Measurements from ENCODE around the gene COQ4. TPM values are rescaled to one million over a fixed set of nuclear protein-coding genes. Genes with fewer than 3 reads are reported as not detected.

COQ4 gene
- total RNA-seq, 1 experiment from 2014 or later: 45.3 TPM

- ChIA-PET POLR2A (no interaction called here), CTCF (interaction anchor here (1.9 to 3.9 kb wide), 3 partner anchors 12 to 48 kb away, joined by 14 to 35 read pairs (median 29); partner anchors contain the start of gene CERCAM)
- no peaks in the 10 kb centered on the region for H3K9me3 Mint-ChIP-seq
- H3K27ac Mint-ChIP-seq: peak overlapping the region; percentile 7; the same call in 1 of the 2 replicates
- no peaks in the 10 kb centered on the region for H3K36me3 Mint-ChIP-seq
- peak overlapping the region; percentile 95 for H3K4me3 Mint-ChIP-seq
- peaks cover 23% of the 10 kb centered on the region for H3K27me3 Mint-ChIP-seq (ENCODE audit: low read depth)
- ATAC-seq: no peak
- H3K4me1 Mint-ChIP-seq: peaks cover 21% of the 10 kb centered on the region
- TF ChIP-seq MXD4 (CRISPR knock-in tag; IDR thresholded peaks at IDR 0.05; ENCODE audit: borderline replicate concordance) (no peak), PREB (CRISPR knock-in tag; IDR thresholded peaks at IDR 0.05; ENCODE audit: borderline replicate concordance) (no peak), CREM (CRISPR knock-in tag; IDR thresholded peaks at IDR 0.05) (no peak), ZNF138 (CRISPR knock-in tag; conservative IDR thresholded peaks at IDR 0.05) (no peak)
- no peak for DNase-seq (ENCODE audit: low spot score)
Observed at GRCh38 chr9:128372188-128372641, 49.6 kb downstream of the COQ4 start.

GRCh38 chr9:128372784-128373183 lies 50.1 kb downstream of the COQ4 start:
- Mint-ChIP-seq H3K27ac (no peak overlapping the region), H3K4me3 (peak overlapping the region; percentile 95), H3K9me3 (no peaks in the 10 kb centered on the region), H3K36me3 (no peaks in the 10 kb centered on the region), H3K4me1 (peaks cover 21% of the 10 kb centered on the region), H3K27me3 (ENCODE audit: low read depth) (peaks cover 17% of the 10 kb centered on the region)
- DNase-seq (ENCODE audit: low spot score): no peak
- POLR2A ChIA-PET: no interaction called here
- CTCF ChIA-PET: interaction anchor here (3.9 kb wide), 1 partner anchor 38 kb away, joined by 35 read pairs; no protein-coding TSS in a partner anchor
- ATAC-seq: no peak
- no peak for TF ChIP-seq JAZF1 (CRISPR knock-in tag; IDR thresholded peaks at IDR 0.05)
- TF ChIP-seq STAT6 (CRISPR knock-in tag; conservative IDR thresholded peaks at IDR 0.05; ENCODE audit: low read depth): no peak
- TF ChIP-seq ZNF263 (CRISPR knock-in tag; IDR thresholded peaks at IDR 0.05; ENCODE audit: low read depth): no peak
- TF ChIP-seq NR2C2 (CRISPR knock-in tag; IDR thresholded peaks at IDR 0.05): no peak
- no peak for TF ChIP-seq SMAD3 (CRISPR knock-in tag; IDR thresholded peaks at IDR 0.05; ENCODE audit: borderline replicate concordance)
- no peak for TF ChIP-seq ATF2 (CRISPR knock-in tag; IDR thresholded peaks at IDR 0.05; ENCODE audit: borderline replicate concordance, low read depth)
- TF ChIP-seq ARID4B (CRISPR knock-in tag; IDR thresholded peaks at IDR 0.05; ENCODE audit: borderline replicate concordance): no peak
- no peak for TF ChIP-seq EMX1 (CRISPR knock-in tag; IDR thresholded peaks at IDR 0.05)
